ENCODE data around the gene NR2C2AP.
"Not testable (repeated sequence)": the region's sequence is repeated elsewhere in the genome, so short reads cannot be mapped to it uniquely, and the experiment has no call there.

Gene NR2C2AP

GRCh38 chr19:19224852-19225494 lies 21.8 kb upstream of the NR2C2AP start:
- peak; percentile 76 for TF ChIP-seq CTCF (IDR thresholded peaks at IDR 0.05; ENCODE audit: insufficient read depth, low read depth, low read length, missing control alignments)
- DNase-seq (ENCODE audit: low read depth) = peak; percentile 78
- peak overlapping the region; percentile 25 for H3K4me3 ChIP-seq (ENCODE audit: low read depth, low read length)

- no peak overlapping the region; the same call in 1 of the 2 replicates for H3K4me3 ChIP-seq (ENCODE audit: low read depth, low read length)
- no peak for DNase-seq (ENCODE audit: low read depth)
- no peak for TF ChIP-seq CTCF (IDR thresholded peaks at IDR 0.05; ENCODE audit: insufficient read depth, low read depth, low read length, missing control alignments)
These were observed 21.1 kb upstream of the NR2C2AP start for GRCh38 chr19:19224150-19224851.

GRCh38 chr19:19223636-19224035 lies 20.4 kb upstream of the NR2C2AP start:
- H3K4me3 ChIP-seq (ENCODE audit: low read depth, low read length) = no peak overlapping the region
- DNase-seq (ENCODE audit: low read depth) = no peak
- TF ChIP-seq CTCF (IDR thresholded peaks at IDR 0.05; ENCODE audit: insufficient read depth, low read depth, low read length, missing control alignments) = no peak

GRCh38 chr19:19223060-19223459 lies 19.8 kb upstream of the NR2C2AP start:
- no peak for DNase-seq (ENCODE audit: low read depth)
- no peak for TF ChIP-seq CTCF (IDR thresholded peaks at IDR 0.05; ENCODE audit: insufficient read depth, low read depth, low read length, missing control alignments)
- H3K4me3 ChIP-seq (ENCODE audit: low read depth, low read length) = no peak overlapping the region

- H3K4me3 ChIP-seq (ENCODE audit: low read depth, low read length); DNase-seq (ENCODE audit: low read depth): not testable (repeated sequence)
These were observed 17.8 kb upstream of the NR2C2AP start for GRCh38 chr19:19221000-19221399.

GRCh38 chr19:19218911-19219310 lies 15.7 kb upstream of the NR2C2AP start:
- H3K4me3 ChIP-seq (ENCODE audit: low read depth, low read length) = no peak overlapping the region
- TF ChIP-seq CTCF (IDR thresholded peaks at IDR 0.05; ENCODE audit: insufficient read depth, low read depth, low read length, missing control alignments) = no peak
- DNase-seq (ENCODE audit: low read depth) = no peak

GRCh38 chr19:19217099-19217498 lies 13.9 kb upstream of the NR2C2AP start:
- peak; percentile 75 for DNase-seq (ENCODE audit: low read depth)
- TF ChIP-seq CTCF (IDR thresholded peaks at IDR 0.05; ENCODE audit: insufficient read depth, low read depth, low read length, missing control alignments) = peak; percentile 16
- H3K4me3 ChIP-seq (ENCODE audit: low read depth, low read length) = no peak overlapping the region
